ENCODE measurements around the gene ETV2. TPM values are rescaled to one million over a fixed set of nuclear protein-coding genes. Genes with fewer than 3 reads are reported as not detected.

ETV2 gene
- total and polyA plus RNA-seq, 2 donors (not counting 3 experiments of a cell fraction or from before 2014, with no cell fraction given) = 1.0 to 1.5 TPM

DNA sequence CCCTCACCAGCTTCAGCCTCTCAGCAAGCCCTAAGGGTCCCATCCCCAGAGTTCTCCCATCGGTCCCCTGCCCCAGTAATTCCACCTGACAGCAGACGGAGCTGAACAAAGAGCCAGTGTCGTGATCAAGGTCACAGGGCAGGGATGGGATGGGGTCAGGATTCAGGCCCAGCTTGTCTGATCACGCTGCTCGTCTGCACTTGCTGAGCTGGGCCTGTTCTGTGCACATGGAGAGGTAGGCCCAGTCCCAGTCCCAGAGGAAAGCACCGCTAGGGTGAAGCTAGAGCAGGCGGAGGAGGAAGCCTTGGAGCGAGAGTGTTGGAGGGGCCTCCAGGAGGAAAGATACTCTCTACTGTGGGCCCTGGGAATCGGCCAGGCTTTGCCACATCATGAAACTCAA is 19.8 kb upstream of the ETV2 start:
- no peak for FAIRE-seq
- BruUV-seq (replicated peaks) = no TSS peak

More for the DNA sequence above, 19.8 kb upstream of the ETV2 start:
- H3K9me3 ChIP-seq (replicated peaks; ENCODE audit: control insufficient read depth, insufficient read depth, low read length) = no peaks in the 10 kb centered on the region
- H3K79me2 ChIP-seq (ENCODE audit: control insufficient read depth, insufficient read depth, low read length) = no peaks in the 10 kb centered on the region
- H3K4me2 ChIP-seq (ENCODE audit: insufficient read depth, low read length) = no peak overlapping the region
- H3K27ac ChIP-seq (ENCODE audit: insufficient read depth, low read depth, low read length) = no peak overlapping the region
- DNase-seq (ENCODE audit: low read depth, low spot score) = no peak
- POLR2A ChIA-PET = no interaction called here
- no peaks in the 10 kb centered on the region for H3K9me1 ChIP-seq (replicated peaks; ENCODE audit: control insufficient read depth, extremely low read depth, insufficient read depth, low read length)
- no peak overlapping the region for H2AFZ ChIP-seq (ENCODE audit: low read depth, low read length)
- H3K4me3 ChIP-seq (replicated peaks in 1 of 3; ENCODE audit: insufficient read depth in 1 of 3, low read depth in 1 of 3, low read length in 3 of 3) = no peak overlapping the region
- H3K4me1 ChIP-seq (ENCODE audit: control insufficient read depth, extremely low read depth, insufficient read depth, low read length) = no peaks in the 10 kb centered on the region
- intact Hi-C loops (cut with micrococcal nuclease) (no loop called here), dilution Hi-C loops (cut with MboI; ENCODE audit: extremely low pct_ligation_motif_present, low sequenced_read_pairs) (no loop called here)
- no peak overlapping the region for H3K9ac ChIP-seq (replicated peaks; ENCODE audit: extremely low read depth, insufficient read depth, low read length)
- TF ChIP-seq MYC (IDR thresholded peaks at IDR 0.05; ENCODE audit: low read depth, low read length) (no peak), POLR2A (IDR thresholded peaks at IDR 0.05; ENCODE audit: low read depth, low read length) (no peak), FOS (IDR thresholded peaks at IDR 0.05; ENCODE audit: borderline replicate concordance, insufficient read depth, low read length) (no peak), JUN (IDR thresholded peaks at IDR 0.05; ENCODE audit: borderline replicate concordance, insufficient read depth, insufficient read length, low read depth) (no peak), GATA2 (IDR thresholded peaks at IDR 0.05; ENCODE audit: insufficient read depth, insufficient read length, low read depth, low read length) (no peak), POLR2AphosphoS5 (IDR thresholded peaks at IDR 0.05; ENCODE audit: insufficient read depth, low read depth, low read length) (no peak), EZH2 (IDR thresholded peaks at IDR 0.05; ENCODE audit: borderline replicate concordance, low read depth, low read length, severe bottlenecking) (no peak)
- TF ChIP-seq, protein P1, sequence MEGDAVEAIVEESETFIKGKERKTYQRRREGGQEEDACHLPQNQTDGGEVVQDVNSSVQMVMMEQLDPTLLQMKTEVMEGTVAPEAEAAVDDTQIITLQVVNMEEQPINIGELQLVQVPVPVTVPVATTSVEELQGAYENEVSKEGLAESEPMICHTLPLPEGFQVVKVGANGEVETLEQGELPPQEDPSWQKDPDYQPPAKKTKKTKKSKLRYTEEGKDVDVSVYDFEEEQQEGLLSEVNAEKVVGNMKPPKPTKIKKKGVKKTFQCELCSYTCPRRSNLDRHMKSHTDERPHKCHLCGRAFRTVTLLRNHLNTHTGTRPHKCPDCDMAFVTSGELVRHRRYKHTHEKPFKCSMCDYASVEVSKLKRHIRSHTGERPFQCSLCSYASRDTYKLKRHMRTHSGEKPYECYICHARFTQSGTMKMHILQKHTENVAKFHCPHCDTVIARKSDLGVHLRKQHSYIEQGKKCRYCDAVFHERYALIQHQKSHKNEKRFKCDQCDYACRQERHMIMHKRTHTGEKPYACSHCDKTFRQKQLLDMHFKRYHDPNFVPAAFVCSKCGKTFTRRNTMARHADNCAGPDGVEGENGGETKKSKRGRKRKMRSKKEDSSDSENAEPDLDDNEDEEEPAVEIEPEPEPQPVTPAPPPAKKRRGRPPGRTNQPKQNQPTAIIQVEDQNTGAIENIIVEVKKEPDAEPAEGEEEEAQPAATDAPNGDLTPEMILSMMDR (IDR thresholded peaks at IDR 0.05; ENCODE audit: extremely low read depth in 1 of 2, insufficient read depth in 1 of 2, low read depth in 1 of 2, low read length in 2 of 2) = no peak
- TF ChIP-seq, protein P2, sequence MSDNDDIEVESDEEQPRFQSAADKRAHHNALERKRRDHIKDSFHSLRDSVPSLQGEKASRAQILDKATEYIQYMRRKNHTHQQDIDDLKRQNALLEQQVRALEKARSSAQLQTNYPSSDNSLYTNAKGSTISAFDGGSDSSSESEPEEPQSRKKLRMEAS (IDR thresholded peaks at IDR 0.05; ENCODE audit: insufficient read depth, insufficient read length) = no peak
- H3K36me3 ChIP-seq (ENCODE audit: control insufficient read depth in 2 of 2, extremely low read depth in 1 of 2, insufficient read depth in 2 of 2, low read length in 2 of 2) = peaks cover 0 to 6% of the 10 kb centered on the region in 2 experiments
- no peaks in the 10 kb centered on the region for H3K27me3 ChIP-seq (ENCODE audit: control insufficient read depth in 2 of 2, insufficient read depth in 2 of 2, low read length in 2 of 2)
- CTCF ChIA-PET = interaction anchor here (0.6 kb wide), 1 partner anchor 64 kb away, joined by 3 read pairs; no protein-coding TSS in a partner anchor
- H4K20me1 ChIP-seq (replicated peaks; ENCODE audit: control insufficient read depth, extremely low read depth, insufficient read depth, low read length) = no peaks in the 10 kb centered on the region
